C4-2B (cell line): Measurements from ENCODE around the gene MUC5B.

ENCODE experiments used
- CTCF ChIP-seq: fragments of 450-650 bp; conservative IDR thresholded peaks from 2 replicates; pipeline ENCODE4 v1.5.1; 2017; ENCODE audit warnings: mild to moderate bottlenecking
- ZFX ChIP-seq: fragments of 450-650 bp; IDR thresholded peaks from 2 replicates; pipeline ENCODE4 v1.6.1; 2017

- TF ChIP-seq CTCF (no peak), ZFX (no peak)
These were observed 28.5 kb upstream of the MUC5B start for GRCh38 chr11:1194231-1194976.
